H1 (cell line): Measurements from ENCODE around the gene TMSB15C. TPM values are rescaled to one million over a fixed set of nuclear protein-coding genes. Genes with fewer than 3 reads are reported as not detected.

Source experiments
- ATF2 ChIP-seq: IDR thresholded peaks from 2 replicates; pipeline ENCODE4 v1.6.1; 2012; ENCODE audit warnings: low read length, inconsistent platforms
- polyA plus RNA-seq, 7 experiments: library from polyadenylated mRNA; depleted of rRNA in 3 of 7; stranded (reverse) in 5 of 7; unstranded in 2 of 7; fragments of >200 nt in 5 of 7; fragments of 200-250 nt in 2 of 7; gene quantifications; 1 replicate in 5 of 7; 2 replicates in 1 of 7; 4 replicates in 1 of 7; pipeline versions ENCODE4 v1.2.1 to v1.2.3, GENCODE V29; 2011 to 2013; ENCODE audit warnings: missing spikeins in 2 of 7, mixed read lengths in 2 of 7
- total RNA-seq: library from RNA; stranded (reverse); fragmentation: NEBNext Ultra II Directional; extraction: Animal tissue kit (Norgen Biotek cat#: 25700); gene quantifications from 2 replicates; pipeline ENCODE4 v1.2.1, GENCODE V29; 2021

Gene TMSB15C
- total and polyA plus RNA-seq, 2 of the 8 experiments (the other 6 are each of a cell fraction or from before 2014, with no cell fraction given), result 1.5 to 2.6 TPM

- no peak for TF ChIP-seq ATF2
Observed at GRCh38 chrX:104084534-104085277, 8.7 kb upstream of the TMSB15C start (continued).
